ENCODE measurements around the gene USP36.
"Not testable (repeated sequence)": the region's sequence is repeated elsewhere in the genome, so short reads cannot be mapped to it uniquely, and the experiment has no call there.

USP36 gene

DNA sequence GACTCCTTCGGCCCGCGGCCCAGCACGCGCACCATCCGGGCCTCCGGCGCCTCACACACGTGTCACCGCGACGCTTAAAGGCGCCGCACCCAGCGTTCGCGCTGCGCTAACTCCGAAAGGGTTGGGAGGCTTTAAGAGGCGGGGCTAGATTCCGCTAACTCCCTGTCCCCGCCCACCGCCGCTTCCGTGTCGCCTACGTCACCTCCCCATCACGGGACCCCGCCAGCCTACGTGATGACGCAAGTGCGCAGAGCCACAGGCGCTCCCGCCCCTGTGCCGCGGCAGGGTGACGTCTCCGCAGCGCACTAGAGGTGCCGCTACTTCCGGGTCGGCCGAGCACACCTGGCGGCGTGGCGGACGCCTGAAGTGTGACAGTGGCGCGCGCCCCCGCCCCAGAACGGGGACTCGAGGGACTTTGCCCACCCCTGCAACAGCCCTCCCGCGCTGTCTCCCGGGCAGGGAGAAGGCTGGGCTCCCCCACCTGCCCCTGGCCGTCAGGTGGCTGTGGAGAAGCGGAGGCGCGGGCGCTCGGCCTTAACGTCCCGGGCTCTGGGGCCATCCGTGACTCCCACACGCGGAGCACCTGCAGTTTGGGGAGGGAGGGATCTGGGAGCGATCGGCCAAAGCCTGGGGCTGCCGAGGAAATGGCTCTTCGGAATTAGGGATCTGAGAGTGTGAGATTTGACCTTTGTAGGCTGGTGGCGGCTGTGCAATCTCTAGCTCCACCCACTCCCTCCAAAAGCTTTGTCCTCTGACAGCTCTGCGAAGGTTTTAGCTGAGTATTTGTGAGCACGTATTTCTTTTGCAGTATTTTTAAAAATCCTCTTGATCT is at the start of gene USP36:
Gene USP36 (minus strand): TSS at position 35 of the 832 bp plus-strand sequence. CDS start 4,451 bp downstream, outside the sequence.
- DNase-seq = peak; percentile 99

DNA sequence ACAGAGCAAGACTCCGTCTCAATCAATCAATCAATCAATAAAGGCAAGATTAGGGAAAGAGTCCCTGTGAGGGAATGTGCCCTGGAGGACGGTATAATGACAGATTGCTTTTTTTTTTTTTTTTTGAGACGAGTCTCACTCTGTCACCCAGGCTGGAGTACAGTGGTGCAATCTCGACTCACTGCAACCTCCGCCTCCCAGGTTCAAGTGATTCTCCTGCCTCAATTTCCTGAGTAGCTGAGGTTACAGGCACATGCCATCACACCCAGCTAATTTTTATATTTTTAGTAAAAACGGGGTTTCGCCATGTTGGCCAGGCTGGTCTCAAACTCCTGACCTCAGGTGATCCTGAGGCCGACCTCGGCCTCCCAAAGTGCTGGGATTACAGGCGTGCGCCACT is 49.5 kb upstream of the USP36 start:
- DNase-seq = not testable (repeated sequence)

DNA sequence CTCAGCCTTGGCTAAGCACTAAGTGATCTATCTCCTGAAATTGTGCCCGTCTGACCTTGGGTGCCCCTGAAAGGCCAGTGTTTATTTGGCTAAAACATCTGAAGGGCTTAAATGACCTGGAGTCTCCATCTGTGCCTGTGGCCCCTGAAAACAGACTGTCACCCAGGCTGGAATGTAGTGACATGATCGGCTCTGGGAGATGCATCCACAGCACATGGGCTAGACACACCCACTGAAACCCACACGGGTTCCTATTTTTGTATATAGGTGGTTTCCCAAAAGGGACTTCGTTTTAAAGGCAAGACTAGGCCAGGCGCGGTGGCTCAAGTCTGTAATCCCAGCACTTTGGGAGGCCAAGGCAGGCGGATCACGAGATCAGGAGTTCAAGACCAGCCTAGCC is 48.9 kb upstream of the USP36 start:
- peak; percentile 20 for DNase-seq

DNA sequence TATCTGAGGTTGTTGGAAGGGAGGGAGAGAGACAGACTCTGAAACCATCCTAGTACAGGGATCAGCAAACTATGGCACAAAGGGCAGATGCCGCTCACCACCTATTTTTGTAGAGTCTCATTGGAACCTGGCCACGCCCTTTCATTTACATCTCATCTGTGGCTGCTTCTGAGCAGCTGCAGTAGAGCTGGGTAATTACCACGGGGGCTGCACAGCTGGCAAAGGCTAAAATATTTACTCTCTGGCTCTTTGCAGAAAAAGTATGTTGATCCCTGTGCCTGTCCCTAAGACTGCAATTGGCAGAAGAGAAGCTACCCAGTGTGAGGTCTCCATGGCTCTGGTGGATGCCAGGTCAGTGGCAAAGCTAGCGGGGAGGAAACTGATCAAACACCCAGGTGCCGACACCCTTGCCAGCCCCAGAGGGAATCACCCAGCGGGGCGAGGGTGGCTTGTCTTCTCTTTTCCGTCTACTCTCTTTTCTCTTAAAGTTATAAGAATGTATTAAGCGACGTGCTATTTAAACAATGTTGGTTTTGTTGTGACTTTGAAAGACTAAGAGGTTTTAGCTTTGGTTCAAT is 48.4 kb upstream of the USP36 start:
- DNase-seq = no peak

DNA sequence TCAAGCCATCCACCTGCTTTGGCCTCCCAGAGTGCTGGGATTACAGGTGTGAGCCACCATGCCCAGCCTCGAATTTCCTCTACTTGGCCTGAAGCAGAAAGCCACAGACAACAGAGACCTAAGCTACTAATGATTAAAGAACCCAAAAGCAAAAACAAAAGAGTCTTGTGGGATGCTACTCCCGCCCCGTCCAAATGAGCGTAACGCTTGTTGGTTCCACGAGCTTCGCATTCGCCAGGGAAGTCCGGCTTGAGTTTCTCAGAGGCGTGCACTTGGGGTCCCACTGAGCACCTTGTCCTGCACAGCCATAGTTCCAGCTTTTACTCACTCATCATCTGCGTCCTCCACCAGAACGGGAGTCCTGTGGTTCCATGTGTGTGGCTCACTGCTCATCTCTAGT is 46.3 kb upstream of the USP36 start:
- no peak for DNase-seq

DNA sequence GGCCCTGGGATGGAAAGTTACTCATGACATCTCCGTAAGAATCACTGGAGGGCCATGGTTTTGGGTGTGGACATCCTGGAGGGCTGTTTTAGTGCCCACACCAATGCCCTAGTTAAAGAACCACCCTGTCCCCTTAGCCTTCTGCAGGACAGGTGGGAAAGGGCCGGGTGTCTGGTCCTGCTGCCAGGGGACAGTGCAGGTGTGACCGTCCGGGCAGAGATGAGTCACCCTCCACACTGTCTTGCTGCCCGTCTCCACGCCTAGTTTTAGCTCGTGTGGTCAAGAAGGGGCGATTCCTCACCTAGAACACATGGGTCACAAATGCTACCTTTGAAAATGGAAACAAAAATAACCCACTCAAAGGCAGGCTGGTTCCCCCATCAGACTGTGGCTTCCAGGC is 45.3 kb upstream of the USP36 start:
- no peak for DNase-seq

DNA sequence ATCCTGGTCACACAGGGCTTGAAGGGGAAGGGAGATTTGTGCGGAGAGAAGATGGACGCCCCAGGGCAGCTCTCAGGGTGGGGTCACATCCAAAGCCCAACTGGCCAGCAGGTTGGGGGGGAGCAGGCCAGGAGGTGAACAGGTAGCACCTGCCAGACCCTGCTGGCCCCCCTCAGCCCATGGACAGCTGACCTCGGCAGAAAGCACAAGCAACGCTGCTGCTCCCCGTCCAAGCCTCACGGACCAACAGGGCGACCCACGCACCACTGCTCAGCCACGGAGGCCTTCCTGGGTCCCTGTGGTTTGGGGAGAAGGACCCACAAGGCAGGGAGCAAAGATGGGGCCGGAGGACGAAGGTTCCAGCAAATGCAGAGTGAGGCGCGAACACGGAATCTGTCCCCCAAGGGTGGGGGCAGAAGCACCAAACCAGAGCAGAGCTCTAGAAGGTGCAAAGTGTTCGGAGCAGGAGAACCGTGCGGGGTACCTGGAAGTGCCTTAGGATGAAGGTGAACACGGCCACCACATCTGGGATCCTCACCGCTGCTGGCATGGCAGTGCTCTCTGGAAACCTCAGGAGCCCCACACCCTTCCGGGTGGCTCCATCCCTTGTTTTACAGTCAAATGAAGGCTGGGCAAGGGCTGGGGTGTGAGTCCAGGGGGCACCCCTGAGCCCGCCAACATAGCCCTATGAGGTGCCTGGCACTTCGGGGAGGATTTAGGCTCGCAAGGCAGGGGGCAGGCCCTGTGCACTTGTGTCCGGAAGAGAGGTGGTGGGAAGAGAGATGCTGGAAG is 44.5 kb upstream of the USP36 start:
- DNase-seq = no peak

DNA sequence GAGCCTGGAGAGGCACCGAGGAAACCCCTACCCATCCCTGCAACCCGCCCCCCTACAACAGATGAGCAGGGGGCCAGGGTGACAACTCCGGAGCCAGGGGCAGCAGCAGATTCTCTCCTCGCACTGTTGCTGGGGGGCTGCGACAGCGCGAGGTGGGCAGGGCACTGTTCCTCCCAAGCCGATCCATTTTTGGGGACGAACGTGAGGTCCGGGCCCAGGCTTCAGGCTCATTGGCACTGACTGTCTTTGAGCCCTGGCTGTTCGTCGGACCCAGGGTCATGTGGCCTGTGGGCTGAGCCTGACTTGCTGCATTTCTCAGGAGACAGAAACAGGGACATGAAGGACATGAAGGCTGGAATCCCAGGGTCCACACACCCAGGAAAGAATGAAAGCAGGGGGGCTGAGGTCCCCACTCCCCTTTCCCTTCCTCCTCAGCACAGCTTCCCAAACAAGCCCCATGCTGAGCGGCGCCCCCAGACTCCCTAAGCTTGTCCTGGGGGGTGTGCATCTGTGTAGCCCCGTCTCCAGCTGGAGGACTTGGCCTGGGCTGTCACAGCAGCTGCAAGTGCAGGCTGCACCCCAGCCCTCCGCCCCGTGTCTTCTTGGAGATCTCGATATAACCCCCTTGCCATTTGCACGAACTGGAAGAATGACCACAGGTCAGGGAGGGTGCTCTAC is 43.7 kb upstream of the USP36 start:
- DNase-seq = no peak

DNA sequence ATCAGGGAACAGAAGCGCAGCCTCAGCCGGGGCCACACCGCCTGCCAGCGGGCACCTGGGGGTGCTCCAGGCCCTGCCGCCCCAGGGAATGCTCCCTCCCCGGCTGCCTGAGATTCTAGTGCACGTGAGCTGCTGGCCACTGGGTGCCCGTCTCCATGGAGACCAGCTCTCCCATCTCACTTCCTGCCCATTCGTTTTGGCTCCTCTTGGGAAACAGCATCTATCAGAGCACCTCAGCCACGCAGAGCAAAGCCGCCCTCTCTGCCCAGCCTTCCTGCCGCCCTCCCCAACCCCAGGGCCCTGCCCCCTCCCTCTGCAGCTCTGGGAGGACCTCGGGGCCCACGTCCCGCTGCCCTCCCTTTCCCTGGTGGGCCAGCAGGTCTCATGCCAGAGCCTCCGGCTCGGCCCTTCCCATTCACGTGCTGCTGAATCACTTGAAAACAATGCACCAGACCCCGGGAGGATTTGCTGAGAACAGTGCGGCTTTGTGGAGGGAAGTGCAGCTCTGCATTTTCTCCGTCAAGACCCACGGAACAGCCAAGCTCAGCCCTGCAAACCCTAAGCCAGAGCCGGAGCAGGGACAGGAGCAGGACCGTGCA is 43.0 kb upstream of the USP36 start:
- DNase-seq = no peak

DNA sequence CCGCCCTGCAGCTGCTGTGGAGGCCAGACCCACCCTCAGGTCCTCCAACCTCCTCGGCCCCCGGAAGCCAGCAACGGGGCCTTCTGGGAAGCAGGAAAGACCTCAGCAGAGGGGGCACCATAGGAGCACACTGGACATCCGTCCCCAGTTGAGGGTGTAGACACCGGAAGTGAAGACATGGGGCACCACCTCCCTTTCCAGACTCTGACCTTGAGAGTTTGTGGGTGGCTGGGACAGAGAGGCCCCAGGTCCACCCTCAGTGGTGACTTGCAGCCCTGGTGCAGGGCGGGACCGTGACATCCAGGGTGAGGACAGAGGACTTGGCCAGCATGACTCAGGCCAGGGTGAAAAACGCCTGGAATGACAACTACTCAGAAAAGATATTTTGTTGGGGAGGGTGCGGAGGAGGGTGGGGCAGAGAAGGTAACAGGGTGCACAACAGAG is 42.5 kb upstream of the USP36 start:
- DNase-seq = peak; percentile 21

DNA sequence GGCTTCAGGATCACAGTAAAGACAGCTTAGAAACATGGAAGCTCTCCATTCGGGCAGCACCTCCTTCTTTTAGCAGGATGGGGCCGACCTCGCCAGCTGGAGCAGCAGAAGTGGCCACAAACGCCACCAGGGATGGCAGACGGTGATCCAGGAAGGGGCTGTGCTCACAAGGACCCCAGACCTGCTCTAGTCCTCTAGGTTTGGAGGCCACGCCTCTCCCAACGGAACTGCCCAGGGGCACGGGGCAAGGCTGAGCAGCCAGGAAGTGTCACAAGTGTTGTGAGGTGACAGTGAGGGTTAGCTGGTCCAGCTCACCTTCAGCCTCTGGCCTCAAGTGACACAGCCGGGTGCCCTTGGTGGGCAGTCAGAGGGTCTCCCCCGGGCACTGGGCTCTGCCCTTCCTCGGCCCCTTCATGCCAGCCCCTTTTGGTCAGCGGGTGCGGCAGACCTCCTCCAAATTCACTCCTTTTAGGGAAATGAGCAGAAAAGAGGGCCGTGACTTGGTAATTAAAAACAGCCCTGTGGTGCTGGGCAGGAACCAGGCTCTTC is 42.0 kb upstream of the USP36 start:
- no peak for DNase-seq

DNA sequence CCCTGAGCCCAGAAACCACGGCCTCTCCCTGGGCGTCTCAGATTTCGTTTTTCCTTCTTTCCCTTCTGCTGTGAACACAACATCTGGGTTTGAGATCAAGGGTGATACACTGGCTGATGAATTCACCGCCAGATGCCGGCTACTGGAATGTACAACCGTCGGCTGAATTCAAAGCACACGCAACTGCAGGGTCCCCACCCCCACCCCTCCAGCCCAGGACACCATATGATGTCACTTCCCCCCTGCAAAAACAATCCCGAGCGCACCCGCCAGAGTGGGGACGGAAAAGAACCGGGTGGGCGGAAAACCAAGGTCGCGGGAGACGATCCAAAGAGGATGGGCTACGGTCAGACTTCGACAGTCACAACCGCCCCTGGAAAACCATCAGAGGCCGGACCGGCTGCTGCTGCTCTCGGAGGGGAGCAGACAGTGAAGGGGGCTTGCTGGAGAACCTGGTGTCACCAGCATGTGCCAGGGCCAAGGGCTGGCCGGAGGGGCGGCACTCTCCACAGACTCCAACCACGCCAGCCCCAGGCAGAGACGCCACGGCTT is 39.1 kb upstream of the USP36 start:
- DNase-seq = no peak

DNA sequence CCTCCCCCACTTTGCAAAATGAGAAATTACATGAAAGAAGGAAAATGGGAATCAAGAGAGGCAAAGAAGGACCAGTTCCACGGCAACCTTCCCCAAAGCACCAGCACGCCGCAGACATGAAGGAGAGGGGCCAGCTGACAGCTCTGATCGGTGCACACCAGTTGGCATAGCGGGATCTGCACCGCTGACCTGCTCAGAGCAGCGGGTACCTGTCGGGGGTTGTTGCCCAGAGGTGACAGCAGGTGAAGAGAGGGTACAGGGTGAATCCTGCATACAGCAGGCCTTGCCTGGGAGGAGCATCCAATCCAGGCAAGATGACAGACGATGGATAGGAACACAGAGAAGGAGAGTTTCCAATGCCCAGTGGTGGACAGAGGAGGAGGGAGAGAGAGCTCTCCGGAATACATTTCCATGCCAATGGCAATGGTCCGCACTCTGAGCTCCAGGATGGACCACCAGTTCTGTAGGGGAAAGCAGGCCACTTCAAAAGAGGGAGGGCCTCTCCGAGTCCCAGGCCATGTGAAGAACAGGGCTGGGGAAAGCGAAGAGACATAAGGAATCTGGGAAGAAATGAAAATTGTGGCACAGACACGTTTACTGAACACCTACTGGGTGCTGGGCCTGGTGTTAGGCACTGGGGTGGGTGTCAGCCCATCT is 38.4 kb upstream of the USP36 start:
- no peak for DNase-seq

DNA sequence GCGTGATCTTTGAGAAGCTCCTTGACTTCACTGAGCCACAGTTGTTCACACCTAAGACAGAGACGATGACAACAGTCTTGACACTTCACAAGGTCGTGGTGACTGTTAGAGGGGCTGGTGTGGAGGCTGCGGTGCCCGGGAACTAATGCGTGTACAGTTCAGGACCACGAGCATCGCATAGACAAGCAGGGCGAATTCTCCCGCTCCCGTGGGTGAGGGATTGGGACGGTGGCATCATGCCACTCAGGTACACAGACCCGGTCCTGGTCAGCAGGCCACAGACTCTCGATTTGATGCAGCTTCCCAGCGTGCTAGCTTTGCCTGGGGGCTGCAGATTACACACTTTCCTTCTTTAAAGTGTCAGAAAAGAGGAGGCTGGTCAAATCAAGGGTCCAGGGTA is 37.6 kb upstream of the USP36 start:
- no peak for DNase-seq

DNA sequence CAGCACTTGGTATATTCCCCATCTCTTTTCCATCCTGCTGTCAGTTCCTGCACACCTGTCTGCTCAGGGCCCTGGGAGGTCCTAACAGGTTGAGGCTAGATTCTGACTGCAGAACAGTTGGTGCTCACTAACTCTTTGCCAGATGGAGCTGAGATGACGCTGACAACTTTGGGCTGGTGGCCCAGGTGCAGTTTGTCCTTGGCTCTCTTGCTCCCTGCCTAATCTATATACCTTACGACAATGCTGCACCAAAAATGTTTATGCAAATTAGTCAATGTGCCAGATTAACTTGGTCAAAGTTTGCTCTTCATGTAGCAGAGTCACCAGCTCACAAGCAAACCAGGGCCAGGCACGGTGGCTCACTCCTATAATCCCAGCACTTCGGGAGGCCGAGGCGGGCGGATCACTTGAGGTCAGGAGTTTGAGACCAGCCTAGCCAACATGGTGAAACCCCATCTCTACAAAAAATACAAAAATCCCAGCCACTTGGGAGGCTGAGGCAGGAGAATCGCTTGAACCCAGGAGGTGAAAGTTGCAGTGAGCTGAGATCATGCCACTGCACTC is 36.4 kb upstream of the USP36 start:
- not testable (repeated sequence) for DNase-seq

DNA sequence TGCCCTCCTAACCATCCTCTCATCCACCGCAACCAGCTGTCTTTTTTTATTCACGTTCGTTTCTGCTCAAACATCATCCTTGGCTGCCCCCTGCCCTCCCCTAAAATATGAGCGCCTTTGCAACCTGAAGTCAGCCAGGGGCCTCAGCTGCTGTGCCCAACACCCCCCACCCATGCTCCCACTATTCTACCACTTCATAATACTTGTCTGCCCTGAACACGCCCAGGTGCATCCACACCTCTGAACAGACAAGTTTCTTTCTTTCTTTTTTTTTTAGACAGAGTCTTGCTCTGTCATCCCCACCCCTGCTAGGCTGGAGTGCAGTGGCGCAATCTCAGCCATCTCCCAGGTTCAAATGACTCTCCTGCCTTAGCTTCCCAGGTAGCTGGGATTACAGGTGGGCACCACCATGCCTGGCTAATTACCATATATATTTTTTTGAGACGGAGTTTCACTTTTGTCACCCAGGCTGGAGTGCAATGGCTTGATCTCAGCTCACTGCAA is 35.5 kb upstream of the USP36 start:
- no peak for DNase-seq

DNA sequence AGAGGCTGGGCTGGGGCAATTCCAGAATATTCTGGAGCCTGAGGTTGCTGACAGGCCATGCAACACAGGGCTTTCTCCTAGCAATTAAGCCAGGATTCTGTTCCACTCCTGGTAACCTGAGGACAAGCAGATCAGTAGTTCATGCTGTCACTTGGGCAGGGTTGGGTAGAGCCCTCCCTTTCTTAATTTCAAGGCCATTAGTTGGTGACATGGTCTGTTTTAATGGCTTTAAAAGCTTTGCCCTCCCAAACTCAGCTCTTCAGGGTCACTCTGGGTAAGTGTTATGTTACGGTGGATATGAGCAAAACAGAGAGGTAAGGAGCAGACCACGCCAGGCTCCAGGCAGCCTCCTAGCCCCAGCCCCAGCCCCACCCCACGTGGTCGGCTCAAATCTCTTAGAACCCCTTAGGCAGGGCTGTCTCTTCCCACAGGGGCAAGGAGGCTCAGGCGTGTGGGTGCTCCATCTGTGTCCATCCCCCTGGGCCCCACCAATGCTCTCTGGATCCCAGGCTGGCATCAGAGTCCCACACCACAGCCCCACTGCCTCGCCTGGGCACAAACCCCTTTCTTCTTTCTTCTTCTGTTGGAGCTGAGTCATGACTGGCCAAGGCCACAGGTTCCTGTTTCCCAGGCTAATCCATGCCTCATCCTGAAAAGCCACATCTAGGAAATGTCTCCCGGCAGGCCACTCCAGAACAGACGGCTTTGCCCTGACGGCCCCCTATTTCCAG is 34.9 kb upstream of the USP36 start:
- DNase-seq = no peak

DNA sequence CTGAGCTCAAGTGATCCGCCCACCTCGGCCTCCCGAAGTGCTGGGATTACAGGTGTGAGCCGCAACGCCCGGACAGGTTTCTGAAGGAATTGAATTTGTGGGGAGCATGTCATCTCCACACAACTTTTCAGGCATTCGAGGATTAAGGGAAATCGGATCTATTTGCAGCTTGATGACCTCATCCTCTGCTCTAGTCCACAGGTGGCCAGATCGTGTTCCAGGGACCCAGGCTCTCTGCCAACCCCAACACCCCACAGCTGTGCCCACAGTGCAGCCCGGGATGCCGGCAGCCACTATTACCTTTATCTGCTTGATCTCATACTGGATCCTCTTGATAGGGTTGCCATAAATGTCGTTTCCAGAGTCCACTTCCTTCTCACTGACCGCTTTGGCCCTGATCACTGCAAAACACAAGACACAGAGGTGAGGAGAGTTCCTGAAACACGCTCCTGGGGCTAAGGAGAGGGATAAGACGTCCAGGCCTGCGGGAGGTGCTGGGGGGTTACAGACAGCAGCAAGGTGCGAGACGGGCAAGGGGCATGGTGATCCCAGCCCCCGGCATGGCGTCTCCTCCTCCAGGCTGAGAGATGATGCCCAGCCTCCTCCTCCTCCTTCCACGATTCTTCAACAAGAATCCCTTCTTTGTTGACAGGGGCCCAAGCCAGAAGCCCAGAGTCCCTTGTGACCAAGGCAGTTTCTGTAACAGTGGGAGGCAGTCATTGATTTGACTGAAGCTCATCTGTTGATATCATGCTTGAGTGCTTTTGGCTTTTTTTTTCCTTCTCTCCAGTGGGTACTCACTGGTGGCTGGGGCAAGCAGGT is 33.1 kb upstream of the USP36 start:
- no peak for DNase-seq

DNA sequence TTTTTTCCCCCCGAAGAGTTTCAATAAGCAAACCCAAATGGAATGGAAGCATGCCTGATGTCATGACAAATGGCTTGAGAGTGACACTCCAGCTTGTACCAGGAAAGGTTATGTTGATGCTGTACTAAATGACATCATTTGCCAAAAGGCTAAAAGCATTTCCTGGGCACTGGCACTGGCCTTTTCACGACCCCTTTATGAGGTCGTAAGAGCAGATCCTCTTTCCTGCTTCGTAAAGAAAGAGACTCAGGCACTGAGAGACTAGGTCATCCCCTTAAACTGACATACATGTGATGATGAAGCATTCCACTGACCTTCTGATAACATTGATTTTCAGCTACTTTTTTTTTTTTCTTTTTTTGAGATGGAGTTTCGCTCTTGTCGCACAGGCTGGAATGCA is 31.9 kb upstream of the USP36 start:
- no peak for DNase-seq
